HCT116 (cell line): Measurements from ENCODE around the gene ABHD16A.

ENCODE experiments used
- ATF3 ChIP-seq: IDR thresholded peaks from 2 replicates; pipeline ENCODE4 v1.6.1; 2012
- CEBPB ChIP-seq: IDR thresholded peaks from 2 replicates; pipeline ENCODE4 v1.6.1; 2012; ENCODE audit warnings: low read depth
- CTCF ChIP-seq, 3 experiments: fragments of 200-600 bp in 1 of 3; sonication (generic) in 1 of 3; IDR thresholded peaks in 2 of 3; conservative IDR thresholded peaks in 1 of 3; 2 replicates each; pipeline ENCODE4 v1.5.1; 2012 to 2017; ENCODE audit warnings: low read depth in 2 of 3, low read length in 2 of 3, antibody characterized with exemption in 1 of 3, borderline replicate concordance in 1 of 3, control low read depth in 1 of 3, mild to moderate bottlenecking in 1 of 3, mixed read lengths in 1 of 3, mixed run types in 1 of 3, moderate library complexity in 1 of 3; ENCODE audit not compliant: insufficient read depth in 1 of 3
- EGR1 ChIP-seq: IDR thresholded peaks from 2 replicates; pipeline ENCODE4 v1.6.1; 2012; ENCODE audit warnings: low read depth
- EZH2phosphoT487 ChIP-seq: fragments of 200-600 bp; IDR thresholded peaks from 2 replicates; pipeline ENCODE4 v1.6.1; 2018; ENCODE audit warnings: antibody characterized with exemption, borderline replicate concordance
- JUND ChIP-seq: IDR thresholded peaks from 2 replicates; pipeline ENCODE4 v1.6.1; 2012
- MAX ChIP-seq: IDR thresholded peaks from 2 replicates; pipeline ENCODE4 v1.6.1; 2012
- POLR2AphosphoS5 ChIP-seq: IDR thresholded peaks from 2 replicates; pipeline ENCODE4 v1.6.1; 2011; ENCODE audit warnings: mild to moderate bottlenecking, low read depth, low read length, moderate library complexity
- SP1 ChIP-seq: IDR thresholded peaks from 2 replicates; pipeline ENCODE4 v1.6.1; 2012; ENCODE audit warnings: low read depth
- SRF ChIP-seq: IDR thresholded peaks from 2 replicates; pipeline ENCODE4 v1.6.1; 2012; ENCODE audit warnings: low read depth
- ZFX ChIP-seq: fragments of 450-650 bp; IDR thresholded peaks from 2 replicates; pipeline ENCODE4 v1.6.1; 2017

GRCh38 chr6:31666337-31666965, 36.7 kb downstream of the ABHD16A start:
- TF ChIP-seq CTCF (IDR thresholded peaks at IDR 0.05 in 2 of 3, conservative IDR thresholded peaks at IDR 0.05 in 1 of 3; ENCODE audit: borderline replicate concordance in 1 of 3, insufficient read depth in 1 of 3, low read depth in 2 of 3, low read length in 2 of 3): no peak
- no peak for TF ChIP-seq EGR1
- TF ChIP-seq JUND: no peak
- TF ChIP-seq CEBPB: no peak
- no peak for TF ChIP-seq MAX
- no peak for TF ChIP-seq SRF
- TF ChIP-seq ATF3: no peak
- no peak for TF ChIP-seq POLR2AphosphoS5
- no peak for TF ChIP-seq SP1
- TF ChIP-seq ZFX: no peak
- TF ChIP-seq EZH2phosphoT487: no peak
